Cardiac muscle cell (in vitro differentiated cells and primary cell): ENCODE results near the gene DIAPH2. TPM values are rescaled to one million over a fixed set of nuclear protein-coding genes. Genes with fewer than 3 reads are reported as not detected.
A peak's percentile ranks its signal among the peaks of the same experiment; 100 is the strongest.

Experiments used
- DNase-seq, 2 donors: peaks; one replicate each; pipeline versions ENCODE4 v3.0.0 to v3.0.0-alpha.2; 2010 to 2017; ENCODE audit warnings: low read depth in 1 of 2, low spot score in 1 of 2
- H3K27ac ChIP-seq: fragments of 200-600 bp; sonication (generic); 2 replicates; pipeline ENCODE4 v1.5.1; 2016
- H3K27me3 ChIP-seq: fragments of 200-600 bp; sonication (generic); 2 replicates; pipeline ENCODE4 v1.6.0; 2016; ENCODE audit warnings: control low read depth
- H3K36me3 ChIP-seq: fragments of 200-600 bp; sonication (generic); 2 replicates; pipeline ENCODE4 v1.5.1; 2016; ENCODE audit warnings: control low read depth
- H3K4me1 ChIP-seq: fragments of 200-600 bp; sonication (generic); 2 replicates; pipeline ENCODE4 v1.8.1; 2017; ENCODE audit warnings: low read depth, mild to moderate bottlenecking, mixed run types
- H3K4me3 ChIP-seq: fragments of 200-600 bp; sonication (generic); 2 replicates; pipeline ENCODE4 v1.5.1; 2016; ENCODE audit warnings: mild to moderate bottlenecking
- H3K9me3 ChIP-seq: fragments of 200-600 bp; sonication (generic); 2 replicates; pipeline ENCODE4 v1.5.1; 2017; ENCODE audit warnings: low read depth, mild to moderate bottlenecking, control low read depth
- CTCF ChIP-seq: IDR thresholded peaks from 2 replicates; pipeline ENCODE4 v1.5.1; 2012; ENCODE audit warnings: low read depth, mild to moderate bottlenecking, low read length
- polyA plus RNA-seq: library from polyadenylated mRNA; unstranded; fragments of >200 nt; fragmentation: Nextera tagmentation; extraction: Ambion mirVana; gene quantifications from 2 replicates; pipeline ENCODE4 v1.2.1, GENCODE V29; 2016
- total RNA-seq: library from RNA; depleted of rRNA; stranded (reverse); fragments of >200 nt; gene quantifications from 2 replicates; pipeline ENCODE4 v1.2.3, GENCODE V29; 2016

The DIAPH2 gene
- total and polyA plus RNA-seq, 2 experiments from 2014 or later: 9.1 to 18.4 TPM

- no peak for DNase-seq
- Histone ChIP-seq H3K4me3 (no peak overlapping the region), H3K4me1 (no peaks in the 10 kb centered on the region), H3K9me3 (no peaks in the 10 kb centered on the region), H3K27me3 (no peaks in the 10 kb centered on the region), H3K36me3 (no peaks in the 10 kb centered on the region), H3K27ac (no peak overlapping the region)
- no peak for TF ChIP-seq CTCF
These were observed 404.5 kb downstream of the DIAPH2 start for GRCh38 chrX:97089116-97089515.

GRCh38 chrX:97096385-97096784 is 411.7 kb downstream of the DIAPH2 start:
- H3K4me1 ChIP-seq: no peaks in the 10 kb centered on the region
- no peak for TF ChIP-seq CTCF
- peak in 1 of 2 donors; percentile 0 for DNase-seq

GRCh38 chrX:97102938-97103337 is 418.3 kb downstream of the DIAPH2 start:
- no peak for TF ChIP-seq CTCF
- H3K9me3 ChIP-seq: no peaks in the 10 kb centered on the region

More at GRCh38 chrX:97096385-97096784, 411.7 kb downstream of the DIAPH2 start:
- Histone ChIP-seq H3K4me3 (no peak overlapping the region), H3K36me3 (peaks cover 6% of the 10 kb centered on the region), H3K27ac (no peak overlapping the region), H3K27me3 (no peaks in the 10 kb centered on the region), H3K9me3 (no peaks in the 10 kb centered on the region)

GRCh38 chrX:97109730-97110129 is 425.1 kb downstream of the DIAPH2 start:
- Histone ChIP-seq H3K4me3 (no peak overlapping the region), H3K9me3 (no peaks in the 10 kb centered on the region), H3K27ac (no peak overlapping the region), H3K4me1 (no peaks in the 10 kb centered on the region), H3K27me3 (no peaks in the 10 kb centered on the region), H3K36me3 (no peaks in the 10 kb centered on the region)
- no peak for TF ChIP-seq CTCF
- DNase-seq: no peak

More at GRCh38 chrX:97102938-97103337, 418.3 kb downstream of the DIAPH2 start:
- DNase-seq: no peak
- Histone ChIP-seq H3K36me3 (peaks cover 6% of the 10 kb centered on the region), H3K27ac (no peak overlapping the region), H3K4me1 (no peaks in the 10 kb centered on the region), H3K27me3 (no peaks in the 10 kb centered on the region), H3K4me3 (no peak overlapping the region)

GRCh38 chrX:97117572-97117971 is 432.9 kb downstream of the DIAPH2 start:
- H3K27ac ChIP-seq: no peak overlapping the region
- DNase-seq: no peak
- H3K36me3 ChIP-seq: no peaks in the 10 kb centered on the region
- H3K9me3 ChIP-seq: no peaks in the 10 kb centered on the region
- H3K27me3 ChIP-seq: no peaks in the 10 kb centered on the region
- no peak for TF ChIP-seq CTCF
- no peaks in the 10 kb centered on the region for H3K4me1 ChIP-seq
- H3K4me3 ChIP-seq: no peak overlapping the region
